Transverse colon (tissue), 4 donors: ENCODE results near the gene LAMA2. TPM values are rescaled to one million over a fixed set of nuclear protein-coding genes. Genes with fewer than 3 reads are reported as not detected.

ENCODE experiments used
- DNase-seq: peaks from one replicate; pipeline ENCODE4 v3.0.0-alpha.2; 2019
- H3K27ac ChIP-seq, 4 donors: fragments of 200-600 bp; sonication (generic); 2 replicates each; pipeline ENCODE4 v1.5.1; 2016 to 2018; ENCODE audit warnings: inconsistent platforms in 4 of 4
- H3K27me3 ChIP-seq: fragments of 200-600 bp; sonication (generic); 2 replicates; pipeline ENCODE4 v1.5.1; 2017; ENCODE audit warnings: inconsistent platforms
- H3K36me3 ChIP-seq, 4 donors: fragments of 200-600 bp; sonication (generic); 2 replicates each; pipeline ENCODE4 v1.5.1; 2017 to 2019; ENCODE audit warnings: inconsistent platforms in 4 of 4
- H3K4me1 ChIP-seq, 4 donors: fragments of 200-600 bp; sonication (generic); 2 replicates each; pipeline ENCODE4 v1.5.1; 2017 to 2020; ENCODE audit warnings: inconsistent platforms in 4 of 4
- H3K4me3 ChIP-seq, 4 donors: fragments of 200-600 bp; sonication (generic); 1 replicate in 1 of 4; 2 replicates in 3 of 4; pipeline versions ENCODE4 v1.5.1 to v1.6.1; 2017 to 2019; ENCODE audit warnings: inconsistent platforms in 4 of 4
- H3K9me3 ChIP-seq, 2 donors: fragments of 200-600 bp; sonication (generic); 2 replicates each; pipeline ENCODE4 v1.5.1; 2017 to 2019; ENCODE audit warnings: inconsistent platforms in 2 of 2
- EP300 ChIP-seq: sonication (generic); formaldehyde crosslinking; IDR thresholded peaks from one replicate; pipeline ENCODE4 v1.6.1; 2017; ENCODE audit warnings: antibody characterized with exemption, low read depth
- POLR2A ChIP-seq: fragments of 450-650 bp; IDR thresholded peaks from one replicate; pipeline ENCODE4 v1.6.1; 2016; ENCODE audit warnings: antibody characterized with exemption, mild to moderate bottlenecking, moderate library complexity
- POLR2AphosphoS5 ChIP-seq, 3 donors: sonication (generic); formaldehyde crosslinking; IDR thresholded peaks; one replicate each; pipeline ENCODE4 v1.6.1; 2016; ENCODE audit warnings: antibody characterized with exemption in 3 of 3
- WGBS, 2 donors: methylation state at CpG; one replicate each; pipeline ENCODE4 v1.1.5; 2018; ENCODE audit warnings: low coverage in 1 of 2; 5-methylcytosine and 5-hydroxymethylcytosine counted together
- in situ Hi-C, 4 donors: fragments of 200-750 bp; cut with MboI; loops; one replicate each; pipeline versions ENCODE4 v1.15.0 to v1.15.1; 2017; ENCODE audit warnings: low sequenced_read_pairs in 3 of 4, low pct_ligation_motif_present in 1 of 4, low pct_unique_long_range_greater_than_20kb in 1 of 4
- intact Hi-C: fragments of 100-400 bp; cut with DNase I; formaldehyde crosslinking; loops from one replicate; pipeline ENCODE4 v1.15.1; 2023; ENCODE audit warnings: low total_unique reads
- small RNA-seq, 4 donors: library from RNA; depleted of rRNA; stranded (forward); fragments of <200 nt; gene quantifications; one replicate each; pipeline ENCODE3, GENCODE V24; 2016
- total RNA-seq, 4 donors: library from RNA; depleted of rRNA; stranded (reverse); fragments of >200 nt; gene quantifications; one replicate each; pipeline ENCODE4 v1.1.0, GENCODE V29; 2016
- TF ChIP-seq, protein P1 (sequence below), 5 experiments: fragments of 200-600 bp in 3 of 5; fragments of 450-650 bp in 2 of 5; sonication (generic) in 3 of 5; IDR thresholded peaks; 1 replicate in 2 of 5; 2 replicates in 3 of 5; pipeline ENCODE4 v1.5.1; 2016 to 2017; ENCODE audit warnings: antibody characterized with exemption in 5 of 5, inconsistent platforms in 3 of 5, mild to moderate bottlenecking in 2 of 5, moderate library complexity in 1 of 5

LAMA2 gene
- total RNA-seq, 4 donors from 2014 or later, result 12.3 to 43.0 (median 32.1) TPM

DNA sequence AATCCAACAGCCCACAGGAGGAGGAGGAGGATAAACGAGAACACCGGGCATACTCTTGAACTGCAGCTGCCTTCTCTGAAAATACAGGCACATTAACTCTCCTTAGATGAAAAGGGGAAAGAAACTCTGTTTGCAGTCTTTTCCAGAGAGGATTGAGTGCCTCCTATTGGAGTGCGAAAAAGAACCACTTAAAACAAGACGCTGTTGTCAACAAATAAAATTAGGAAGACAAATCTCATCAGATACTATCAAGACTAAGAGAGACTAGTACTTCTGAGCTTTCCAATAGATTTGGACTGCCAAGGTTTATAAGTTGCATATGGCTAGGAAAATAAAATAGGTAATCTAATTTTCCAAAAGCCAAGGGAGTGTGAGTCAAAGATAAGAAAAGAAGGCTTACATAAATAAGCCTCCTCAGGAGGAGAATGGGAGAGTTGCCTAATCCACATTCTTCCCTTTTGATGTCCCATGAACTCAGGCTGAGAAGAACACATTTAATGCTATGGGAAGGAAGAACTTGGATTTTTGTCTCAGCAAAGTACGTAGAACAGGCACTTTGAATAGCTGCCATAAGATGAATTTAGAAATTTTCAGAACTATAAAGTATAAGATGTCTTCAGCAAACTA lies 672.4 kb downstream of the LAMA2 start:
- no peak overlapping the region for H3K27ac ChIP-seq
- H3K4me1 ChIP-seq, result no peaks in the 10 kb centered on the region
- no peaks in the 10 kb centered on the region for H3K27me3 ChIP-seq
- TF ChIP-seq POLR2AphosphoS5 (IDR thresholded peaks at IDR 0.05), result no peak
- TF ChIP-seq EP300, result no peak
- no peak for TF ChIP-seq POLR2A
- TF ChIP-seq, protein P1, sequence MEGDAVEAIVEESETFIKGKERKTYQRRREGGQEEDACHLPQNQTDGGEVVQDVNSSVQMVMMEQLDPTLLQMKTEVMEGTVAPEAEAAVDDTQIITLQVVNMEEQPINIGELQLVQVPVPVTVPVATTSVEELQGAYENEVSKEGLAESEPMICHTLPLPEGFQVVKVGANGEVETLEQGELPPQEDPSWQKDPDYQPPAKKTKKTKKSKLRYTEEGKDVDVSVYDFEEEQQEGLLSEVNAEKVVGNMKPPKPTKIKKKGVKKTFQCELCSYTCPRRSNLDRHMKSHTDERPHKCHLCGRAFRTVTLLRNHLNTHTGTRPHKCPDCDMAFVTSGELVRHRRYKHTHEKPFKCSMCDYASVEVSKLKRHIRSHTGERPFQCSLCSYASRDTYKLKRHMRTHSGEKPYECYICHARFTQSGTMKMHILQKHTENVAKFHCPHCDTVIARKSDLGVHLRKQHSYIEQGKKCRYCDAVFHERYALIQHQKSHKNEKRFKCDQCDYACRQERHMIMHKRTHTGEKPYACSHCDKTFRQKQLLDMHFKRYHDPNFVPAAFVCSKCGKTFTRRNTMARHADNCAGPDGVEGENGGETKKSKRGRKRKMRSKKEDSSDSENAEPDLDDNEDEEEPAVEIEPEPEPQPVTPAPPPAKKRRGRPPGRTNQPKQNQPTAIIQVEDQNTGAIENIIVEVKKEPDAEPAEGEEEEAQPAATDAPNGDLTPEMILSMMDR (IDR thresholded peaks at IDR 0.05), result no peak
- WGBS, 2 donors, result 88 to 96% methylated on average over 4 to 5 of the region's 5 CpGs
- DNase-seq, result no peak
- no peak overlapping the region for H3K4me3 ChIP-seq
- no peaks in the 10 kb centered on the region for H3K36me3 ChIP-seq
- in situ Hi-C loops (no loop called here), intact Hi-C loops (no loop called here)
- no peaks in the 10 kb centered on the region for H3K9me3 ChIP-seq

DNA sequence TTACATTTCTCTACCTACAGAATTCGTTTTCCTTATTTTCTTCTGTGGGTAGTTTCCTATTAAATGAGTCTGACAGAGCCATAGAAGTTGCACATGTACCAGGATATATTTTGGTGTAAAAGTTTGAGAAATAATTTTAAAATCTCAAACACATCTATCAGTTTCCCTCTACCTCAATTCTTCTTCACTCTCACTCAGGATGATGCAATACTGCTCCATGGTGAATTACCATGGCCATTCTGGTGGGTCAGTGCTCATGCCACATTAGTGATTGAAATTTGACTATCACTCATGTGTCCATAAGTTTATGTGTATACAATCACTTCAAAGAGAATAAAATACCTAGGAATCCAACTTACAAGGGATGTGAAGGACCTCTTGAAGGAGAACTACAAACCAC lies 675.3 kb downstream of the LAMA2 start:
- no peak overlapping the region for H3K4me3 ChIP-seq
- in situ Hi-C loops (no loop called here), intact Hi-C loops (no loop called here)
- no peak overlapping the region for H3K27ac ChIP-seq
- H3K27me3 ChIP-seq, result no peaks in the 10 kb centered on the region
- H3K36me3 ChIP-seq, result no peaks in the 10 kb centered on the region
- DNase-seq, result no peak
- no peaks in the 10 kb centered on the region for H3K4me1 ChIP-seq
- H3K9me3 ChIP-seq, result no peaks in the 10 kb centered on the region
- TF ChIP-seq EP300 (no peak), POLR2AphosphoS5 (IDR thresholded peaks at IDR 0.05) (no peak), POLR2A (no peak)
- TF ChIP-seq, protein P1 (IDR thresholded peaks at IDR 0.05), result no peak
- WGBS, 2 donors, result 76 to 92% methylated on average over 1 of the region's 1 CpG

DNA sequence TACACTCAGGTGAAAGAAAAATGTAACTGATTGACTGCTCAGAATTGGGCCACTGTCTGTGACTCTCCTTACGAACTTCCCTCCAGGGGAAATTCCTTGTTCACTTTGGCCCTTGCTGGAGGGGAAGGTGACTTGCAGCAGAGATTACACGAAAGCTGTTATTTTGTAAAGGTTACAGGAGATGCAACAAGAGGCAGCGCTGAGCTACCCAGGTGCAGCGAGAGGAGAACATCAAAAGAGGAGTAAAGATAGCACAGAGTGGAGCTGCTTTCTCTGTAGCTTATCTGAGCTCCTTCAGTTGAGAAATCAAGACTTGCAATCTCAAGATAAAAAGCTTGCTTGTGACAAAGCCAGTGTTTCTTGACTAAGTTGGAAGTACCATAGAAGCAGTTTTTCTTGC lies 682.4 kb downstream of the LAMA2 start:
- in situ Hi-C loops (no loop called here), intact Hi-C loops (no loop called here)
- TF ChIP-seq, protein P1 (IDR thresholded peaks at IDR 0.05), result no peak
- TF ChIP-seq POLR2A, result no peak
- no peak for TF ChIP-seq POLR2AphosphoS5 (IDR thresholded peaks at IDR 0.05)
- TF ChIP-seq EP300, result no peak
- Histone ChIP-seq H3K27me3 (no peaks in the 10 kb centered on the region), H3K36me3 (no peaks in the 10 kb centered on the region), H3K4me1 (no peaks in the 10 kb centered on the region), H3K9me3 (no peaks in the 10 kb centered on the region), H3K27ac (no peak overlapping the region), H3K4me3 (no peak overlapping the region)
- no peak for DNase-seq
- 89% methylated on average over 4 of the region's 4 CpGs; no CpG with 5 or more reads in 1 of the 2 donors for WGBS, 2 donors

DNA sequence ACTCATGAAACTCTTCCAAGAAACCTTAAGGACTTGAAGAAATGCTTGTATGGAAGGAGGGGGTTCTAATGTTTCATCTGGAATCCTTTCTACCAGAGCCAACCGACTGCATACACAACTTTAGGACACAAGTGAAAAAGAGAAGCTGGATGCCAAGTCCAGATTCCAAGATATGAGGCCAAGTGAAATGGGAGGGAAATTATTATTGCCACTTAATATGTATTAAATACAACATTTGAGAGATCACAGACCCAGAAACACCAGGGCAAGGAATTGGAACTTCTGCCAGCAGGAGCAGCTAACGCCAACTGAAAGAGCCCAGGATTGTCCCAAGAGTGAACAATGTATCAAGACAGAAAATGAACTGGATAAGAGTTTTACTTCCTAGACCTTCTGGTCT lies 682.9 kb downstream of the LAMA2 start:
- DNase-seq, result no peak
- no peaks in the 10 kb centered on the region for H3K9me3 ChIP-seq
- H3K4me3 ChIP-seq, result no peak overlapping the region
- H3K36me3 ChIP-seq, result no peaks in the 10 kb centered on the region
- no peaks in the 10 kb centered on the region for H3K27me3 ChIP-seq
- intact Hi-C loops, result no loop called here
- no peak overlapping the region for H3K27ac ChIP-seq
- 58 to 66% methylated on average over 2 of the region's 2 CpGs for WGBS, 2 donors
- in situ Hi-C loops, result no loop called here
- no peaks in the 10 kb centered on the region for H3K4me1 ChIP-seq
- no peak for TF ChIP-seq POLR2AphosphoS5 (IDR thresholded peaks at IDR 0.05)
- no peak for TF ChIP-seq EP300
- TF ChIP-seq, protein P1 (IDR thresholded peaks at IDR 0.05), result no peak
- no peak for TF ChIP-seq POLR2A

Small RNA genes lying within 50 kb of the gene (small RNA-seq; reads per million reads assigned to genes)
- 0 reads per million in 4 donors for gene RNU6-861P
